Prostate gland (tissue), 2 donors: ENCODE measurements around the gene MTCH1.

Experiments
- POLR2AphosphoS5 ChIP-seq: sonication (generic); formaldehyde crosslinking; IDR thresholded peaks from one replicate; pipeline ENCODE4 v1.6.1; 2017; ENCODE audit warnings: antibody characterized with exemption
- TF ChIP-seq, protein P1 (sequence below), 4 experiments: fragments of 200-600 bp in 2 of 4; fragments of 450-650 bp in 2 of 4; sonication (generic) in 2 of 4; IDR thresholded peaks; 1 replicate in 3 of 4; 2 replicates in 1 of 4; pipeline ENCODE4 v1.5.1; 2016 to 2019; ENCODE audit warnings: antibody characterized with exemption in 4 of 4, mild to moderate bottlenecking in 2 of 4, moderate library complexity in 2 of 4

DNA sequence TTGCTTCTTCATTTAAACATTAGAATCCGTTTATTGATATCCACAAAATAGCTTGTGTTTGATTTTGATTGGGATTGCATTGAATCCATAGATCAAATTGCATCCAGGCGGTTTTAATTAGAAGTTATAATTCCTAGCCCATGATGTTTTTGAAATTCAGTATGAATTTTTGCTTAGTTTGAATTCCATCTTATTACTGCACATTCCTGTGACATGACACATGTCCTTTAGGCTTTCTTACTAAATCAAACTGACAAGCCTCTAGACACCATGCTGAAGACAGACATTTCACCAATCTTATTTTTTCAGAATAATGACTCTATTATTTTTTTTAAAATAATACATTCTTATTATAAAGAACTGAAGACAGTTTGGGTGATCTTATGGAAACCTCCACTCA lies 52.9 kb downstream of the MTCH1 start:
- TF ChIP-seq, protein P1, sequence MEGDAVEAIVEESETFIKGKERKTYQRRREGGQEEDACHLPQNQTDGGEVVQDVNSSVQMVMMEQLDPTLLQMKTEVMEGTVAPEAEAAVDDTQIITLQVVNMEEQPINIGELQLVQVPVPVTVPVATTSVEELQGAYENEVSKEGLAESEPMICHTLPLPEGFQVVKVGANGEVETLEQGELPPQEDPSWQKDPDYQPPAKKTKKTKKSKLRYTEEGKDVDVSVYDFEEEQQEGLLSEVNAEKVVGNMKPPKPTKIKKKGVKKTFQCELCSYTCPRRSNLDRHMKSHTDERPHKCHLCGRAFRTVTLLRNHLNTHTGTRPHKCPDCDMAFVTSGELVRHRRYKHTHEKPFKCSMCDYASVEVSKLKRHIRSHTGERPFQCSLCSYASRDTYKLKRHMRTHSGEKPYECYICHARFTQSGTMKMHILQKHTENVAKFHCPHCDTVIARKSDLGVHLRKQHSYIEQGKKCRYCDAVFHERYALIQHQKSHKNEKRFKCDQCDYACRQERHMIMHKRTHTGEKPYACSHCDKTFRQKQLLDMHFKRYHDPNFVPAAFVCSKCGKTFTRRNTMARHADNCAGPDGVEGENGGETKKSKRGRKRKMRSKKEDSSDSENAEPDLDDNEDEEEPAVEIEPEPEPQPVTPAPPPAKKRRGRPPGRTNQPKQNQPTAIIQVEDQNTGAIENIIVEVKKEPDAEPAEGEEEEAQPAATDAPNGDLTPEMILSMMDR (IDR thresholded peaks at IDR 0.05), result no peak
- no peak for TF ChIP-seq POLR2AphosphoS5
